GM19099 (cell line): ENCODE data around the gene PEPD.

ENCODE experiments used
- POLR2A ChIP-seq: IDR thresholded peaks from 3 replicates; pipeline ENCODE4 v1.6.1; 2011; ENCODE audit warnings: low read depth; ENCODE audit not compliant: insufficient read length; ENCODE audit errors: extremely low read depth

The PEPD gene

GRCh38 chr19:33450689-33451088, 70.9 kb downstream of the PEPD start:
- no peak for TF ChIP-seq POLR2A

- no peak for TF ChIP-seq POLR2A
Measured at GRCh38 chr19:33449799-33450198, 71.8 kb downstream of the PEPD start.

GRCh38 chr19:33448159-33448516, 73.5 kb downstream of the PEPD start:
- no peak for TF ChIP-seq POLR2A

- TF ChIP-seq POLR2A, result no peak
Measured at GRCh38 chr19:33447336-33448158, 74.0 kb downstream of the PEPD start.

- TF ChIP-seq POLR2A, result no peak
Measured at GRCh38 chr19:33446330-33447293, 75.0 kb downstream of the PEPD start.

GRCh38 chr19:33445442-33446329, 75.9 kb downstream of the PEPD start:
- TF ChIP-seq POLR2A, result no peak

- no peak for TF ChIP-seq POLR2A
Measured at GRCh38 chr19:33444562-33445441, 76.8 kb downstream of the PEPD start.

GRCh38 chr19:33443638-33444561, 77.7 kb downstream of the PEPD start:
- TF ChIP-seq POLR2A, result no peak

GRCh38 chr19:33442706-33443105, 78.9 kb downstream of the PEPD start:
- TF ChIP-seq POLR2A, result no peak

- no peak for TF ChIP-seq POLR2A
Measured at GRCh38 chr19:33441828-33442227, 79.8 kb downstream of the PEPD start.

GRCh38 chr19:33441277-33441699, 80.3 kb downstream of the PEPD start:
- TF ChIP-seq POLR2A, result no peak

GRCh38 chr19:33440682-33441081, 80.9 kb downstream of the PEPD start:
- TF ChIP-seq POLR2A, result no peak

GRCh38 chr19:33440241-33440640, 81.3 kb downstream of the PEPD start:
- TF ChIP-seq POLR2A, result no peak
